TTC549 (cell line): ENCODE measurements around the gene MDC1.
"Not testable (repeated sequence)": the region's sequence is repeated elsewhere in the genome, so short reads cannot be mapped to it uniquely, and the experiment has no call there.

Source experiments
- FAIRE-seq: peaks from 2 replicates; lab custom pipeline; 2012; peaks lifted over from hg19 to GRCh38; lab: Jason Lieb, UNC

MDC1 gene

GRCh38 chr6:30723843-30724741, 7.0 kb upstream of the MDC1 start:
- FAIRE-seq: not testable (repeated sequence)

GRCh38 chr6:30723159-30723842, 6.2 kb upstream of the MDC1 start:
- FAIRE-seq: not testable (repeated sequence)

DNA sequence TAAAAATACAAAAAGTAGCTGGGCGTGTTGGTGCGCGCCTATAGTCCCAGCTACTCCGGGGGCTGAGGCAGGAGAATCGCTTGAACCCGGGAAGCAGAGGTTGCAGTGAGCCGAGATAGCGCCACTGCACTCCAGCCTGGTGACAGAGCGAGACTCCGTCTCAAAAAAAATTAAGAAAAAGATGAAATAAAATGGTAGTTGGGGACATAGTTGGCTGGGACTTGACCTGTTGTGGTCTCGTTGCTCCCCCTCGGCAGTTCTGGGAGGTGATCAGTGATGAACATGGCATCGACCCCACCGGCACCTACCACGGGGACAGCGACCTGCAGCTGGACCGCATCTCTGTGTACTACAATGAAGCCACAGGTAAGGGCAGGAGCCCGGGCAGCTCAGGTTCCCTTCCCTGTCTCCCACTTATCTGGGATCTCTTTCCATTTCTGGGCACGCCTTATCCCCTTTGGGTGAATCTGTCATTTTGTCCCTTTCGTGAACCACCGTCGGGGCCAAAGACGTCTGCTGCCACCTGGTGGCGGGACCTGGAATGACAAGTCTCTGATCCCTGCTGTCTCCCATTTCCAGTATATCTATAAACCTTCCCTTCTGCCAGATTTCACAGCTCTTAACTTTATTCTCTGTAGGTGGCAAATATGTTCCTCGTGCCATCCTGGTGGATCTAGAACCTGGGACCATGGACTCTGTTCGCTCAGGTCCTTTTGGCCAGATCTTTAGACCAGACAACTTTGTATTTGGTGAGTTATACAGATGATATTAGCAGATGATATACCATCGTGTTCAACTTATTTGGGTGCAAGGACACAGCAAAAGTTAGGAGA, 5.4 kb upstream of the MDC1 start:
- FAIRE-seq: no peak

GRCh38 chr6:30722025-30722279, 4.9 kb upstream of the MDC1 start:
- FAIRE-seq: not testable (repeated sequence)

DNA sequence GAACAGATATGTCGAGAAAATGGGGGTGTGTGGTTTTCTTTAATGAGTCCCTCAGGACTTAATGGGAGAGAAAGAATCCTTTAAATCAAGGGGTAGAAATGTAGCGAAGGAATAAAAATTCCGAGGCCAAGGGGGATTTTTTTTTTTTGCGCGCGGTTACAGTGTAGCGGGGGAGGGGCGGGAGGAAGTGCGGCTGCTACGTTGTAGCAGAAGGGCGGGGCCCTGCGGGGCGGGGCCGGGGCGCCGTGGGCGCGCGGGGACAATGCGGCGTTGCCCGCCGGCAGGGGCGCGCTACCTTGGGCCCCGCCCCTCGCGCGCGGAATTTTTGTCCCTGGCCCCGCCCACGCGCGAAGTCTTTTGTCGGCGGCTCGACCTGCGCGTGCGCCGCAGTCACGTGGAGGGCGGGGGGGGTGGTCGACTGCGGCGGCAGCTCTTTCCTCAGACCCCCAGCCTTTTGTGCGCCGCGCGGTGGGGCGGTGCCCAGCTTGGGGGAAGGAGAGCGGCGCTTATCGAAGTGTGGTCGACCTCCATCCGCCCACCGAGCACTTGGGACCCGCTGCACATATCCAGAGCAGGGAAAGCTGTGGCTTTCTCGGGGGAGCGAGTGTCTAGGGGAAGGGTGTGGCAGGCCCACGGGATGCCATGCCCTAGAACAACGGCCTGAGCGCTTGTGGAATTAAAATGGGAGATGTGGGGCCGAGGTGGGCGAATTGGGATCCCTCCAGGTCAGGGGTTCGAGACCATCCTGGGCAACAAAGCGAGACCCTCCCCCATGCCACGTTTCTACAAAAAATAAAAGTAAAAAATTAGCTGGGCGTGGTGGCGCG, 4.3 kb upstream of the MDC1 start:
- no peak for FAIRE-seq

GRCh38 chr6:30720738-30721197, 3.7 kb upstream of the MDC1 start:
- FAIRE-seq: no peak

- FAIRE-seq: peak; percentile 66
Measured at GRCh38 chr6:30719791-30720737, 3.0 kb upstream of the MDC1 start, which contains the start of gene TUBB. Gene TUBB (plus strand): TSS chr6:30720352. CDS start chr6:30720507, 155 bp downstream.

- FAIRE-seq: no peak
Measured at GRCh38 chr6:30719356-30719755, 2.3 kb upstream of the MDC1 start.

DNA sequence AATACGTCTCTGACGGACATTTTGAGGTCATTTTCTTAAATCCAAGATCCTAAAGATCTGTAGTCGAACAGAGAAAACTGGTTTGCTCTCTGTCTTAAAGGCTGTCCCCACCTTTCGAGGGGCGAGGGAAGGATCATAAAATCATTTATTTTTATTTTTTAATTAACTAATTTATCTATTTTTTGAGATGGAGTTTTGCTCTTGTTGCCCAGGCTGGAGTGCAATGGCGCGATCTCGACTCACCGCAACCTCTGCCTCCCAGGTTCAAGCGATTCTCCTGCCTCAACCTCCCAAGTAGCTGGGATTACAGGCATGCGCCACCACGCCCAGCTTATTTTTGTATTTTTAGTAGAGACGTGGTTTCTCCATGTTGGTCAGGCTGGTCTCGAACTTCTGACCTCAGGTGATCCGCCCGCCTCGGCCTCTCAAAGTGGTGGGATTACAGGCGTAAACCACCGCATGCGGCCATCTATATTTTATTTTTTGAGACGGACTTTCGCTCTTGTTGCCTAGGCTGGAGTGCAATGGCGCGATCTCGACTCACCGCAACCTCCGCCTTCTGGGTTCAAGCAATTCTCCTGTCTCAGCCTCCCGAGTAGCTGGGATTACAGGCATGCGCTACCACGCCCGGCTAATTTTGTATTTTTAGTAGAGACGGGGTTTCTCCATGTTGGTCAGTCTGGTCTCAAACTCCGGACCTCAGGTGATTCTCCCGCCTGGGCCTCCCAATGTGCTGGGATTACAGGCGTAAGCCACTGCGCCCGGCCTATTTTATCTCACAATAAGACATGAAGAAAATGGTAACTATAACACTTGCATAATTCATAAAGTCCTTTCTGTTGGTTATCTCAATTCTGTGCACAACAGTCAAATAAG, 1.0 kb upstream of the MDC1 start:
- FAIRE-seq: not testable (repeated sequence)

- FAIRE-seq: no peak
Measured at GRCh38 chr6:30716879-30717128, 277 bp downstream of the MDC1 start.

GRCh38 chr6:30714263-30714662, 2.8 kb downstream of the MDC1 start:
- FAIRE-seq: no peak

DNA sequence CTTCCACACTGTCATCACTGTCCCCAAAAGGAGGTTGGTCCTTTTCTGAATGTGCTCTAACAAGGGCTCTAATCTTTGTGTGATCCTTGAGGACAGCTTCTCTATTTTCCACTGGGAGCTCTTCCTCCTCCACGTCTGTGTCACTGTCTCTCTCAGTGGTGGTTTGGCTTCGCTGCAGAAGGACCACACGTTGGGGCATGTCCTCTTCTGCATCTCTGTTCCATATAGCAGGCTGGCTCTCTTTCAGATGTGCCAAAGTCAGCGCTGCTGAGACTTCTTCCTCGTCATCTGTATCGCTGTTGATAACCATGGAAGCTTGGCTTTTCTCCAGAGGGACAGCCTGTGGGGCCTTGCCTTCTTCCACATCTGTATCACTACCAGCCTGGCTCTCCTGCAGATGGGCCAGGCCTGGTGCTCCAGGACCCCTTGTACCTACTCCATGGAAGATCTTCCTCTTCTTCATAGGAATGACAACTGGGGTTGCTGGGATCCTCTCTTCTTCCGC, 4.6 kb downstream of the MDC1 start:
- FAIRE-seq: no peak

GRCh38 chr6:30711758-30712380, 5.2 kb downstream of the MDC1 start:
- FAIRE-seq: no peak

GRCh38 chr6:30709101-30709868, 7.8 kb downstream of the MDC1 start:
- no peak for FAIRE-seq

DNA sequence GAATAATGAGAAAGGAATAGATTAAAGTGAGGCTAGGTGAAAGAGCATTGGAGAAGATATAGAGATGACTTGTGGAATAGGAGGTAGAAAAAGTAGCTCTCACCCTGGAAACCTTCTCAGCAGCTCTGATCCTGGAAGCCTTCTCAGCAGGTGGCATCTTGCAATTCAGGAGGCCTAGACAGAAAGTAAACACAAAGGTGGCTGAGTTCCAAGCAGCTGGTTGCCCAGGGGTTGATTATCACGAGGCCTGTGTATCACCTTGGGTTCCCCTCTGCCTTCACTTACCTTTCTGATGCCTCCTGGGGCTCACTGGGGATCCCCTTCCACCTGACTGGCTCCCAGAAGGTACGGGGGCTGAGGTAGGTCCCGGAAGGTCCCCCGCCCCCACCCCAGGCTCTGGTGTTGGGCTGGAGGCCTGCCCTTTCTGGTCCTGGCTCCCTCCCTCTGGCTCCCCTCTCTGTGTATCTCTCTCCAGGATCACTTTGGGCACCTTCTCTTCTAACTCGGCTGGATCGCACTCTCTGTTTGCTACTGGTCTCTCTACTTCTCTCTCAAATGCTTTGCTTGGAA, 9.7 kb downstream of the MDC1 start:
- no peak for FAIRE-seq

- no peak for FAIRE-seq
Measured at GRCh38 chr6:30705620-30706019, 11.5 kb downstream of the MDC1 start.

- FAIRE-seq: no peak
Measured at GRCh38 chr6:30703821-30704220, 13.3 kb downstream of the MDC1 start.

DNA sequence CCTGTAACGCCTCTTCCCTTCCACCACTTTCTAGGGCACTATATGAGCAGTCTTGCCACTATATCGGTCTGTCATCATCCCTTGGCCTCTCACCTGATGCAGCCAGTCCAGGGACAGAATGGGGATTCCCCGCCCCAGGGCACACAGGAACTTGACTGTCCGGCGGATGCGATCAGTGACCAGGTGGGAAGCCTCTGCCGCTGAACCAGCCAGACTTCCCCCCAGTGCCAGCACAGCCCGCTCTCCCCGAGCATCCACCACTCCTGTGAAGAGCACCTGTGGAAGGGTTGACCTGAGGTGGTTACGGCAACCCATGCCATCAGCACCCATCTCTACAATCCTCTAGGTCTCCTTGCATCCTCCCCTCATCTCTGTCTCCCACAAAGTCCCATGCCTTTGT, 14.1 kb downstream of the MDC1 start:
- no peak for FAIRE-seq
